ENCODE results near the gene EML4.
"Not testable (repeated sequence)": the region's sequence is repeated elsewhere in the genome, so short reads cannot be mapped to it uniquely, and the experiment has no call there.

Gene EML4

GRCh38 chr2:42164971-42165370 lies 4.2 kb upstream of the EML4 start:
- H3K4me3 ChIP-seq = peak overlapping the region; percentile 59
- TF ChIP-seq FOXP2 (optimal IDR thresholded peaks at IDR 0.05; ENCODE audit: control extremely low read depth, extremely low read length, insufficient read depth) (no peak), POLR2AphosphoS5 (IDR thresholded peaks at IDR 0.05; ENCODE audit: borderline replicate concordance, low read depth, low read length) (no peak), EZH2 (IDR thresholded peaks at IDR 0.05) (no peak)
- no peak for DNase-seq (ENCODE audit: low read depth, low spot score)

GRCh38 chr2:42167458-42167857 lies 1.7 kb upstream of the EML4 start:
- no peak for DNase-seq (ENCODE audit: low read depth, low spot score)
- H3K36me3 ChIP-seq (ENCODE audit: insufficient read depth, low read length) = no peaks in the 10 kb centered on the region
- H3K9ac ChIP-seq (ENCODE audit: insufficient read length) = no peak overlapping the region
- no peaks in the 10 kb centered on the region for H3K9me3 ChIP-seq (ENCODE audit: low read depth, low read length)
- peak overlapping the region; percentile 27; the same call in 1 of the 2 replicates for H3K27ac ChIP-seq
- H3K4me3 ChIP-seq = no peak overlapping the region
- TF ChIP-seq EZH2 (IDR thresholded peaks at IDR 0.05) = no peak
- no peak for TF ChIP-seq FOXP2 (optimal IDR thresholded peaks at IDR 0.05; ENCODE audit: control extremely low read depth, extremely low read length, insufficient read depth)
- no peak for TF ChIP-seq POLR2AphosphoS5 (IDR thresholded peaks at IDR 0.05; ENCODE audit: borderline replicate concordance, low read depth, low read length)

More at GRCh38 chr2:42164971-42165370, 4.2 kb upstream of the EML4 start:
- Histone ChIP-seq H3K9ac (ENCODE audit: insufficient read length) (peak overlapping the region; percentile 32), H3K9me3 (ENCODE audit: low read depth, low read length) (no peaks in the 10 kb centered on the region), H3K36me3 (ENCODE audit: insufficient read depth, low read length) (no peaks in the 10 kb centered on the region), H3K27ac (peak overlapping the region; percentile 62; the same call in 1 of the 2 replicates)

- TF ChIP-seq POLR2AphosphoS5 (IDR thresholded peaks at IDR 0.05; ENCODE audit: borderline replicate concordance, low read depth, low read length) = no peak
- no peak for TF ChIP-seq FOXP2 (optimal IDR thresholded peaks at IDR 0.05; ENCODE audit: control extremely low read depth, extremely low read length, insufficient read depth)
- no peak for TF ChIP-seq EZH2 (IDR thresholded peaks at IDR 0.05)
- no peak overlapping the region for H3K9ac ChIP-seq (ENCODE audit: insufficient read length)
- H3K4me3 ChIP-seq = peak overlapping the region; percentile 45
- no peaks in the 10 kb centered on the region for H3K9me3 ChIP-seq (ENCODE audit: low read depth, low read length)
- no peaks in the 10 kb centered on the region for H3K36me3 ChIP-seq (ENCODE audit: insufficient read depth, low read length)
- DNase-seq (ENCODE audit: low read depth, low spot score) = no peak
- H3K27ac ChIP-seq = no peak overlapping the region
Measured at GRCh38 chr2:42168459-42169099, 574 bp upstream of the EML4 start.

DNA sequence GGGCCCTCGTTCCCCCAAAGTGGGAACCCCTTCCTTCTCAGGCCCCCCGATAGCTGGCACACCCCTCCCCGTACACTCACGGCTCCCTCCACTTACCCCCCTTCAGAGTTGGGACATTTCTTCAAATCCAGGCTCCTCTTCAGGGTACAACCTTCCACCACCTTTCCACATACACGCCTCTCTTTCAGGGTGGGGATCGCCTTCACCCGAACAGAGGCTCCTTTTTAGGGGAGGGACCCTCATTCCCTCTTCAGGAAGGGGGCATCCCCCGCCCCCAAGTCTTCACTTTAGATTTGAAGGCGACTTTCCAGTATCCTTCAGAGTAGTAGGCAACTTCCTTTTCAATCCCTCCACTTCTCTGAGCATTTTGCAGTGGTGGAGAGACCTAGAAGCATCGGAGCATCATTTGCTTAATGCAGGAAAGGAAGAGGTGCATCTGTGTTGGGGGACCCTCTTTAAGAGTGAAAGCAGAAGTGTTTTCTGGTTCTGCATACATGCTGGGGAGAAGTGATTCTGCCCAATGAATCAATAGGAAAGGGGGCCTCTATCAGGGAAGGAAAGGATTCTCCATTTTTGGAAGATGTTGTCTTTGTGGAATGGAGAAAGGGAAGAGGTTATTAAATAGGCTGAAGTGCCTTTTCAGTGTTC lies 845 bp downstream of the EML4 start:
- Histone ChIP-seq H3K36me3 (ENCODE audit: insufficient read depth, low read length) (no peaks in the 10 kb centered on the region), H3K9ac (ENCODE audit: insufficient read length) (peak overlapping the region; percentile 81), H3K9me3 (ENCODE audit: low read depth, low read length) (no peaks in the 10 kb centered on the region), H3K4me3 (peak overlapping the region; percentile 79), H3K27ac (peak overlapping the region; percentile 96; the same call in 1 of the 2 replicates)
- no peak for DNase-seq (ENCODE audit: low read depth, low spot score)
- TF ChIP-seq POLR2AphosphoS5 (IDR thresholded peaks at IDR 0.05; ENCODE audit: borderline replicate concordance, low read depth, low read length) (no peak), FOXP2 (optimal IDR thresholded peaks at IDR 0.05; ENCODE audit: control extremely low read depth, extremely low read length, insufficient read depth) (no peak)

- Histone ChIP-seq H3K4me3 (peak overlapping the region; percentile 79), H3K9me3 (ENCODE audit: low read depth, low read length) (no peaks in the 10 kb centered on the region), H3K9ac (ENCODE audit: insufficient read length) (peak overlapping the region; percentile 81), H3K36me3 (ENCODE audit: insufficient read depth, low read length) (no peaks in the 10 kb centered on the region), H3K27ac (peak overlapping the region; percentile 96)
- TF ChIP-seq FOXP2 (optimal IDR thresholded peaks at IDR 0.05; ENCODE audit: control extremely low read depth, extremely low read length, insufficient read depth) (no peak), EZH2 (IDR thresholded peaks at IDR 0.05) (no peak), POLR2AphosphoS5 (IDR thresholded peaks at IDR 0.05; ENCODE audit: borderline replicate concordance, low read depth, low read length) (no peak)
- DNase-seq (ENCODE audit: low read depth, low spot score) = no peak
Measured at GRCh38 chr2:42170619-42171395, 1.7 kb downstream of the EML4 start.

DNA sequence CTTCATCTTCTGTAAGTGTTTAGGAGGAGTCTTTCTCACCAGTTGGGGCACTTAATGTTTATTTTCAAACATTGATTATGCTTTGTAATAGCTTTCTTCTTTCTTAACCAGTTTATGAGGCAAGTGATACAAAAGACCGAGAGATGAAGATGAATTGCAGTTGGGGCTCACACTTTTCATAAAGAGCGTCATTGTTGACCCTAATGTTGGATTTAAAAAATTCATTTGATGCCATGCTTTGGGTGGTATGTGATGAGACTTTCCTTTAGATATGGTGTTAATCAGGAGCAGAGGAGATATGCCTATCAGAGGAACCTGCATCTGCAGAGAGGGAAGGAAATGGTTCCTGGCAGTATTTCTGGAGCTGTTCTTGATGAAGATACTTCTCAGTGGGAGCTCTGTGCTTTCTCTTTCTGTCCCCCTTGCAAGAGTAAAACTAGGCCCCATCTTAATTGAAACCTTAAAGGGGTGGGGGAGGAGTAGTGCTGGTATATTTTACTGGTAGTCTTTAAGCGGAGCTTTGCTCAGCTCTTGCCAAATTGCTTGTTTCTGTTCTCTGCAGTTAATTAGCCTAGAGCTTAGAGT lies 2.3 kb downstream of the EML4 start:
- DNase-seq (ENCODE audit: low read depth, low spot score) = peak; percentile 95
- Histone ChIP-seq H3K27ac (peak overlapping the region; percentile 96), H3K4me3 (peak overlapping the region; percentile 79), H3K9me3 (ENCODE audit: low read depth, low read length) (no peaks in the 10 kb centered on the region), H3K36me3 (ENCODE audit: insufficient read depth, low read length) (no peaks in the 10 kb centered on the region), H3K9ac (ENCODE audit: insufficient read length) (peak overlapping the region; percentile 81)
- TF ChIP-seq EZH2 (IDR thresholded peaks at IDR 0.05) = no peak
- peak; percentile 56; the same call in 1 of the 2 replicates for TF ChIP-seq POLR2AphosphoS5 (IDR thresholded peaks at IDR 0.05; ENCODE audit: borderline replicate concordance, low read depth, low read length)
- TF ChIP-seq FOXP2 (optimal IDR thresholded peaks at IDR 0.05; ENCODE audit: control extremely low read depth, extremely low read length, insufficient read depth) = no peak

GRCh38 chr2:42172020-42172419 lies 2.9 kb downstream of the EML4 start:
- Histone ChIP-seq H3K9me3 (ENCODE audit: low read depth, low read length) (no peaks in the 10 kb centered on the region), H3K9ac (ENCODE audit: insufficient read length) (peak overlapping the region; percentile 81), H3K36me3 (ENCODE audit: insufficient read depth, low read length) (no peaks in the 10 kb centered on the region), H3K4me3 (peak overlapping the region; percentile 79), H3K27ac (peak overlapping the region; percentile 96)
- TF ChIP-seq EZH2 (IDR thresholded peaks at IDR 0.05) (no peak), FOXP2 (optimal IDR thresholded peaks at IDR 0.05; ENCODE audit: control extremely low read depth, extremely low read length, insufficient read depth) (no peak), POLR2AphosphoS5 (IDR thresholded peaks at IDR 0.05; ENCODE audit: borderline replicate concordance, low read depth, low read length) (no peak)
- no peak for DNase-seq (ENCODE audit: low read depth, low spot score)

- TF ChIP-seq EZH2 (IDR thresholded peaks at IDR 0.05) = no peak
- TF ChIP-seq FOXP2 (optimal IDR thresholded peaks at IDR 0.05; ENCODE audit: control extremely low read depth, extremely low read length, insufficient read depth) = no peak
- TF ChIP-seq POLR2AphosphoS5 (IDR thresholded peaks at IDR 0.05; ENCODE audit: borderline replicate concordance, low read depth, low read length) = no peak
- H3K4me3 ChIP-seq = peak overlapping the region; percentile 79
- H3K9me3 ChIP-seq (ENCODE audit: low read depth, low read length) = no peaks in the 10 kb centered on the region
- H3K27ac ChIP-seq = peak overlapping the region; percentile 96
- DNase-seq (ENCODE audit: low read depth, low spot score) = no peak
- H3K9ac ChIP-seq (ENCODE audit: insufficient read length) = peak overlapping the region; percentile 81
- no peaks in the 10 kb centered on the region for H3K36me3 ChIP-seq (ENCODE audit: insufficient read depth, low read length)
Measured at GRCh38 chr2:42172566-42172965, 3.4 kb downstream of the EML4 start.

DNA sequence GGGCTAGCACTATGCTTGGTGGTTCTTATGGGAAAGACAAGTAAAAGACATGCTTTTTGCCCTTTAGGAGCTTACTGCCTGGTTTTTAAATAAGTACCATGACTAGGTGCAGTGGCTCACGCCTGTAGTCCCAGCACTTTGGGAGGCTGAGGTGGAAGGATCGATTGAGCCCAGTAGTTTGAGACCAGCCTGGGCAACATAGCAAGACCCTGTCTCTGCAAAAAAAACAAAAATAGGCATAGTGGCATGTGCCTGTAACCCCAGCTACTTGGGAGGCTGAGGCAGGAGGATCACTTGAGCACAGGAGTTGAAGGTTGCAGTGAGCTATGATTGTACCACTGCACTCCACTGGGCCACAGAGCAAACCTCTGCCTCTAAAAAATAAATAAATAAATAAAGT lies 4.3 kb downstream of the EML4 start:
- H3K4me3 ChIP-seq; H3K27ac ChIP-seq; DNase-seq (ENCODE audit: low read depth, low spot score); H3K9me3 ChIP-seq (ENCODE audit: low read depth, low read length); H3K36me3 ChIP-seq (ENCODE audit: insufficient read depth, low read length); H3K9ac ChIP-seq (ENCODE audit: insufficient read length): not testable (repeated sequence)

Data from SK-N-MC (cell line).